Measurements from ENCODE around the gene SVEP1.

SVEP1 gene

DNA sequence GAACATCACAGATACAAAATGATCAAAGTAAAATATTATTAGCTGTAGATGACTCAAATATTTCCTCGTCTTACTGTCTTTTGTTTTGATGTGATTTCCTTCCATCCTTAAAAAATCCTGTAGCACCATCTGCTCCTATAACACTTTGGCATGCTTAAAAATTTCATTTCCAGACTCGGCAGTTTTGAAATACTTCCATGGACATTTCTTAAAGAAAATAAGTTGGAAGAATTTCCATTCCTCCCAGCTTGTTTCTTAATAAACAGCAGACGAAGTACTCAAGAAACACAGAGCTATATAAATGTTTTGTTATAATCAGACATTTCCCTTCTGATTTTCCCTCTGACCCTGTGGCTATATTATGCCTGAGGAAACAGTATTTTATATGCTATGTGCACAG lies 41.2 kb upstream of the SVEP1 start:
- TF ChIP-seq TAF1 (IDR thresholded peaks at IDR 0.05; ENCODE audit: borderline replicate concordance, insufficient read depth, low read length), result no peak
- no peak for TF ChIP-seq SIN3A (IDR thresholded peaks at IDR 0.05; ENCODE audit: borderline replicate concordance, insufficient read depth, low read length)
- no peak for TF ChIP-seq FOXP2 (optimal IDR thresholded peaks at IDR 0.05; ENCODE audit: borderline replicate concordance, extremely low read depth, extremely low read length, insufficient read depth)
- no peak for TF ChIP-seq POLR2AphosphoS5 (IDR thresholded peaks at IDR 0.05; ENCODE audit: low read depth, low read length)
- TF ChIP-seq, protein P1, sequence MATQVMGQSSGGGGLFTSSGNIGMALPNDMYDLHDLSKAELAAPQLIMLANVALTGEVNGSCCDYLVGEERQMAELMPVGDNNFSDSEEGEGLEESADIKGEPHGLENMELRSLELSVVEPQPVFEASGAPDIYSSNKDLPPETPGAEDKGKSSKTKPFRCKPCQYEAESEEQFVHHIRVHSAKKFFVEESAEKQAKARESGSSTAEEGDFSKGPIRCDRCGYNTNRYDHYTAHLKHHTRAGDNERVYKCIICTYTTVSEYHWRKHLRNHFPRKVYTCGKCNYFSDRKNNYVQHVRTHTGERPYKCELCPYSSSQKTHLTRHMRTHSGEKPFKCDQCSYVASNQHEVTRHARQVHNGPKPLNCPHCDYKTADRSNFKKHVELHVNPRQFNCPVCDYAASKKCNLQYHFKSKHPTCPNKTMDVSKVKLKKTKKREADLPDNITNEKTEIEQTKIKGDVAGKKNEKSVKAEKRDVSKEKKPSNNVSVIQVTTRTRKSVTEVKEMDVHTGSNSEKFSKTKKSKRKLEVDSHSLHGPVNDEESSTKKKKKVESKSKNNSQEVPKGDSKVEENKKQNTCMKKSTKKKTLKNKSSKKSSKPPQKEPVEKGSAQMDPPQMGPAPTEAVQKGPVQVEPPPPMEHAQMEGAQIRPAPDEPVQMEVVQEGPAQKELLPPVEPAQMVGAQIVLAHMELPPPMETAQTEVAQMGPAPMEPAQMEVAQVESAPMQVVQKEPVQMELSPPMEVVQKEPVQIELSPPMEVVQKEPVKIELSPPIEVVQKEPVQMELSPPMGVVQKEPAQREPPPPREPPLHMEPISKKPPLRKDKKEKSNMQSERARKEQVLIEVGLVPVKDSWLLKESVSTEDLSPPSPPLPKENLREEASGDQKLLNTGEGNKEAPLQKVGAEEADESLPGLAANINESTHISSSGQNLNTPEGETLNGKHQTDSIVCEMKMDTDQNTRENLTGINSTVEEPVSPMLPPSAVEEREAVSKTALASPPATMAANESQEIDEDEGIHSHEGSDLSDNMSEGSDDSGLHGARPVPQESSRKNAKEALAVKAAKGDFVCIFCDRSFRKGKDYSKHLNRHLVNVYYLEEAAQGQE (IDR thresholded peaks at IDR 0.05; ENCODE audit: insufficient read depth in 1 of 2, low read depth in 2 of 2, low read length in 2 of 2), result no peak

GRCh38 chr9:110619831-110620230 lies 40.3 kb upstream of the SVEP1 start:
- TF ChIP-seq TAF1 (IDR thresholded peaks at IDR 0.05; ENCODE audit: borderline replicate concordance, insufficient read depth, low read length) (no peak), POLR2AphosphoS5 (IDR thresholded peaks at IDR 0.05; ENCODE audit: low read depth, low read length) (no peak), SIN3A (IDR thresholded peaks at IDR 0.05; ENCODE audit: borderline replicate concordance, insufficient read depth, low read length) (no peak), FOXP2 (optimal IDR thresholded peaks at IDR 0.05; ENCODE audit: borderline replicate concordance, extremely low read depth, extremely low read length, insufficient read depth) (no peak)
- TF ChIP-seq, protein P1 (IDR thresholded peaks at IDR 0.05; ENCODE audit: insufficient read depth in 1 of 2, low read depth in 2 of 2, low read length in 2 of 2), result no peak

DNA sequence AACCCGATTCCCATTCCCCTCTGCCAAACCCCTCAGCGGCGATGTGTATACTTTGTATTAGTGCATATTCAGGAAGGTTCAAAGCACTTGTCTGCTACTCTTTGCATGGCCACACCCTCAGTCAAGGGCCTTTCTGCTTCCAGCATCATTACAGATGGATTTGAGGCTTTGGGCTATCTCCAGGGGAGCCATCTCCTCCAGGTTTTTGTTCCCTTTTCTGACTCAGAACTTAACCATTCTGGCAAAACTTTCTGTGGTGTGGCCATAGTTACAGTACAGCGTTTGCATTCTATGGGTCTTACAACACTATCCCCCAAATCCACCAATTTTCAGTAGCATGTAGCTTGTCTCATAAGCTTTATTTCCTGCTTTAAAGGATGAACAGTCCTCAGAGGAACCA lies 36.0 kb upstream of the SVEP1 start:
- TF ChIP-seq TAF1 (IDR thresholded peaks at IDR 0.05; ENCODE audit: borderline replicate concordance, insufficient read depth, low read length) (no peak), SIN3A (IDR thresholded peaks at IDR 0.05; ENCODE audit: borderline replicate concordance, insufficient read depth, low read length) (no peak), POLR2AphosphoS5 (IDR thresholded peaks at IDR 0.05; ENCODE audit: low read depth, low read length) (no peak), FOXP2 (optimal IDR thresholded peaks at IDR 0.05; ENCODE audit: borderline replicate concordance, extremely low read depth, extremely low read length, insufficient read depth) (no peak)
- TF ChIP-seq, protein P1 (IDR thresholded peaks at IDR 0.05; ENCODE audit: insufficient read depth in 1 of 2, low read depth in 2 of 2, low read length in 2 of 2), result no peak

DNA sequence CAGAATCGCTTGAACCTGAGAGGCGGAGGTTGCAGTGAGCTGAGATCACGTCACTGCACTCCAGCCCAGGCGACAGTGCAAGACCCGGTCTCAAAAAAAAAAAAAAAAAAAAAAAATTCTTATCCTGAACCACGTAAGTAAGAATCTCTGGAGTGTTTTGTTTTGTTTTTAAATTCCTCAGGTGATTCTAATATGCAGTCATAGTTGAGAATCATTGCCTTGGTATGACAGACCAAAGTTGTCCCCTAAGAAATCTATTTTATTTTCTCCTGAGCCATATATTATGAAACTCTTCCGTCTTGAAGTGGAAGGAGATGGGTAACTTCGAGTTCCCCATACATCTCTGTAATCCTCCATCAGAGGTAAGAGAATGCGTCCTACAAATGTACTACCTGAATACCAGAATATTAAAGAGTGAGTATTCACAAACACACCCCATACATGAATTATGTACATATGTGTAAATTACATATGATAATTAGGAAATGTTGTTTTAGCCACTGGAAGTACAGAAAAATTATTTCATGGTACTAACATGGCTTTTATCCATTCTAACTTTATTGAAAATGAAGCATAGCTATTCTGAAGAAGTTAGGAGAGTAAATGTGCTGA lies 26.7 kb upstream of the SVEP1 start:
- no peak for TF ChIP-seq POLR2AphosphoS5 (IDR thresholded peaks at IDR 0.05; ENCODE audit: low read depth, low read length)
- no peak for TF ChIP-seq SIN3A (IDR thresholded peaks at IDR 0.05; ENCODE audit: borderline replicate concordance, insufficient read depth, low read length)
- TF ChIP-seq FOXP2 (optimal IDR thresholded peaks at IDR 0.05; ENCODE audit: borderline replicate concordance, extremely low read depth, extremely low read length, insufficient read depth), result no peak
- TF ChIP-seq, protein P1 (IDR thresholded peaks at IDR 0.05; ENCODE audit: insufficient read depth in 1 of 2, low read depth in 2 of 2, low read length in 2 of 2), result no peak
- no peak for TF ChIP-seq TAF1 (IDR thresholded peaks at IDR 0.05; ENCODE audit: borderline replicate concordance, insufficient read depth, low read length)
